GM21576 (cell line): Measurements from ENCODE around the gene CELSR1.

Experiments used
- ATAC-seq: cut with Tn5 transposase; IDR thresholded peaks from one replicate; pipeline ENCODE4 v1.9.1; 2021; ENCODE audit warnings: mild to moderate bottlenecking, moderate library complexity; ENCODE audit not compliant: unreplicated experiment

The CELSR1 gene

GRCh38 chr22:46462726-46463371, 74.6 kb downstream of the CELSR1 start:
- no peak for ATAC-seq

- ATAC-seq: no peak
Measured at GRCh38 chr22:46461566-46462180, 75.7 kb downstream of the CELSR1 start.

DNA sequence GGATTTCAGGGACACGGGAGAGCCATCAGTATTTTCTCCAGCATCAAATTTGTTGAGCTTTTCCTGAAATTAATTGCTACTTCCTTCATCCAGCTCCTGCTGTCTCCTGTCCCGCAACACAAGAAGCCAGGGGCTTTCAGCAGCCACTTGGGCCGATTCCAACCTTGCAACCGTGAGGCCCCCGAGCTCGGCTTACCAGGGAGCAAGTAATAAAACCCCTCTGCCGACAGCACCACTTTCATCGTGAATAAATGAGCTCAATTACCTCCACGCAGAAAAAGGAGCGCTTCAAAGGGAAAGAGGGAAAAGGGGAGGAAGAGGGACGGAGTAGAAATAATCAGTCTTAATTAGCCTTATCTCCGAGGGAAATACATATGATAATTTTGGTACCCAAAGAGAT, 76.6 kb downstream of the CELSR1 start:
- ATAC-seq: no peak

- ATAC-seq: no peak
Measured at GRCh38 chr22:46459347-46460065, 77.9 kb downstream of the CELSR1 start.

- no peak for ATAC-seq
Measured at GRCh38 chr22:46458525-46458924, 78.9 kb downstream of the CELSR1 start.

GRCh38 chr22:46457502-46458488, 79.6 kb downstream of the CELSR1 start:
- no peak for ATAC-seq

- no peak for ATAC-seq
Measured at GRCh38 chr22:46456818-46457163, 80.6 kb downstream of the CELSR1 start.

DNA sequence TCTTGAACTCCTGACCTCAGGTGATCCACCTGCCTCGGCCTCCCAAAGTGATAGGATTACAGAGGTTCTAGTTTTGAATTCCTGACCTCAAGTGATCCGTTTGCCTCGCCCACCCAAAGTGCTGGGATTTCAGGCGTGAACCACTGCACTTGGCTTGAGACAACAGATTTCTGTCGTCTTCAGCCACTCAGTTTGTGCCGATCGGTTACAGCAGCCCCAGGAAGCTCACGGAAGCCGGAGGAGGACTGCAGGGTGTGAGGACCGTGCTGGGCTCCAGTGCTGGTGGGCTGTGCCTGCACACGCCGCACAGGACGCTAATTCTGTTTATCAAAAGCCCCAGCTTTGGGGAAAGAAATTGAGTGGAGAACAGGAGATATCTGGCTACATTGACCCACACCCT, 82.0 kb downstream of the CELSR1 start:
- ATAC-seq: no peak

- ATAC-seq: no peak
Measured at GRCh38 chr22:46454504-46455269, 82.7 kb downstream of the CELSR1 start.

DNA sequence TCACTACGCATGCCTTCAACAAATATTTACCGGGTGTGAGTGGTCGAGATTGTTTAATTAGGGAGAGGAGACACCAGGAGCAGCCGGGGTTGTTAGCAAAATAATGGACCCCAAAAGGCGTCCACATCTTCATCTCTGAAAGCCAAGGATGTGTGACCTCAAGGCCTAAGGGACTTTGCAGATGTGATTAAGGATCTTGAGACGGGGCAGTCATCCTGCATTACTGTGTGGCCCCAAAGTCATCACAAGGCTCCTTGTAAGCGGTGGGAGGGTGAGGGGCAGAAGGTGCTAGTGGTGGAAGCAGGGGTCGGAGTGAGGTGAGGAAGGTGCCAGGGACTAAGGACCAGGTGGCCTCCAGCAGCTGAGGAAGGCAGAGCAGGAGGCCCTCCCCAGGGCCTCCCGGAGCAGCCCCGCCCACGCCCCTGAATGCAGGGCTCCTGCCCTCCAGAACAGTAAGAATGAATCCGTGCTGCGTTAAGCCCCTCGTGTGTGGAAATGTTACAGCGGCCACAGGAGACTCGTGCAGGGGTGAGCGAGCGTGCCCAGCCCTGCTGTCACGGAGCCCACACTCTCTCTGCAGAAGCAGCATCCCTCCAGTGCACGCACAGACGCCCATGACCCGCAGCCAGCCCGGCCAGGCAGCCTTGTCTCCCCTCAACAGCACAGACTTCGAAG, 83.5 kb downstream of the CELSR1 start:
- ATAC-seq: no peak

DNA sequence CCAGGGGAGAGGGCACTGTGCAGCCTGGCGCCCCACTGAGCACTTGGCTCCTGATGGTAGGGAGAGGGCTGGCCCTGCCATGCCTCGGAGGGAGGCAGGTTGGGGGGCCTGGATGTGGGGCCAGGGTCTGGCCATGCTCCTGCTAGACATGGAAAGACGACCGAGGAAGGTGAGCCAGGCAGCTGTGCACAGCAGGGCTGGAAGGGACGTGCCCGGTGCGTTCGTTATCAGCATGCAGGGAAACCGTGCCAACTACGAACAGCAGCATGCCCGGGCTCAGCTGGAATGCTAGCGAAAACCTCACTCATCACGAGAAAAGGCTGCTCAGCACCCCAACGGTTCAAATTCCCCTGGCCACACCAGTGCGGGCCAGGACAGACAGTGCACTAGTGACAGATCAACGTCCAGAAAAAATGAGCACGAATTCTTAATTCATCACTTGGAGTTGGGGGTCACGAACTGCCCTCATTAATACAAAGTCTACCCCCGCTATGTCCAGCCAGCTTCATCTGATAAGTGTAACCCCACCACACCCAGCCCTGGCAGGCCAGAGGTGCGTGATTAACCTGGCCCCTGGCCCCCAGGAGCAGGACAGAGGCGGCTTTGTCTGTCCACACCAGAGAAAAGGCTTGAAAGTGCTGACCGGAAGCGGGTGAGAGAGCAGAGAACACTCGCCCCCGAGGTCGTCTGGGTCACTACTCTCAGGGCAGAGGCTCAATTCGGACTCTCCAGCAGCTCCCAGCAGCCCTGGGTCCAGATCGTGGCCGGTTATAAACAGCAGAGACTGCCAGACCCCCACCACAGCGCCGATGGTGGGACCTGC, 84.2 kb downstream of the CELSR1 start:
- no peak for ATAC-seq

GRCh38 chr22:46452195-46453005, 85.0 kb downstream of the CELSR1 start:
- no peak for ATAC-seq

DNA sequence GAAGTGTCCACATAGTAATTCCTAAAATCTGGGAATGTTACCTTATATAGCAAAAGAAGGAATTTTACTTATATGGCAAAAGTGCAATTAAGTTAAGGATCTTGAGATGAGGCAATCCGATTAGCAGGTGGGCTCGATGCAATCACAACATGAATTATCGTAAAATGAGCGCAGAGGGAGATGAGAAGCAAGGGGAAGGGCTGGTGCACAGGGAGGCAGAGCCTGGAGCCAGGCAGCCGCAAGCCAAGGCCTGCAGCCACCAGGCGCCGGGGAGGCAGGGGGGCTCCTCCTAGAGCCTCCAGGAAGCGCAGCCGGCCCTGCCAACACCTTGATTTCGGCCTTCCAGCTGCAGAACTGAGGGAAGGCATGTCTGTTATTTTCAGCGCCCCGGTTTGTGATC, 85.7 kb downstream of the CELSR1 start:
- no peak for ATAC-seq

DNA sequence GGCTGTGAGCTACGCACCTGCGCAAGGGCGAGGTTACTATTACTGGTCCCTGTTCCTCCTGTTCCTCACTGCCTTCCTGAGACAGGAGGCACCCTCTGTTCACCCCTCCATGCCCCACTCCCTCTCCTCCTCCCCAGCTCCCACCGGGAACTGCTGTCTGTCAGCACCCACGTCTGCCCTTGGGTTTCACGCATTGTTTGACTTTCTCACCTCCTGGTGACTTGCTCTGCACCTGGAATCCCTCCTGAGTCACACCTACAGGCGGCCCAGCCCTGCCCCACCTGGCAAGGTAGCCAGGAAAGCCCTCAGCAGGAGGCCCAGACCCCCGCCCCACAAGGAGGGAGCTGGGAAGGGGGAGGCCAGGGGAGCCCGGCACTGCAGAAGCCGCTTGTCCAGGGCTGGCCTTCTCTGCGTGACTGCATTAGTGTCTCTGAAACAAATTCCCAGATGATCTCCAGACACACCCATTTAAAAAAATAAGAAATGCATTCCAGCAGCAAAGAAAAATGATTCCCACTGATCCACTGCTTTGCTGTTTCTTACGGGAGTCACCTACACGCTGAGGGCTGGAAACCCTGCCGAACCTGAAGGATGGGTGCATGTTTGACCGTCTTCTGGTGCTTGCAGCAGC, 86.4 kb downstream of the CELSR1 start:
- ATAC-seq: no peak

DNA sequence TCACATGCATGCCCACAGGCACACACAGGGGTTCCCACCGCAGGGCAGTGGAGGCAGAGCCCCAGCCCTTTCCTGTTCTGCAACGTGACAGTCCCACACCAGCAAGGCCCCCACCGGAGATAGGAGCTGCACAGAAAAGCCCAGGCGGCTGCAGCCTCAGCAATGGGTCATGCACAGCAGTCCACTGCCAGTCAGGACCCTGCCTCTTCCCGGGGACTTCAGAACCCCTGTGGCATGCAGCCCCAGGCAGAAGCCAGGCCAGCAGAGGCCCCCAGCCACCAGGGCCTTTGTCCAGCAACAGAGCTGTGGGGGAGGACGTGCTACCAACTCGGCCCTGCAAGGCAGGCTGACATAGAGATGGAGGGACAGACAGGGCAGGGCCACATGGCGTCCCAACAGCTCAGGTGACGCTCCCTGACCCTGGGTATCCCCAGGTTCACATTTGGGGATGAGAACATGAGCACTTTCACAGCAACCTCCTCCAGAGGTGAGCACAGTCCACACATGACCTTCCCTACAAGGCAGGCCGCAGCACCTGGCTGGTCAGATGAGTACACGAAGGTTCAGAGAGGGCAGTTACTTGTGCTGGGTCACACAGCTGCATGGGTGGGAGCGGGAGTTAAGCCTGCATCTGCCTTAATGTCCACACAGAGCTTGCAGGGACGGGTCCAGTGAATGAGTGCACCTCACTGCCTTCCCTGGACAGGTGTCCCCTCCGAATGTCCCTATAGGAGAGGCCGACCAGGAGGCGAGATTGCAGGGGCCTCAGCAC, 87.3 kb downstream of the CELSR1 start:
- no peak for ATAC-seq

- ATAC-seq: no peak
Measured at GRCh38 chr22:46449116-46449691, 88.2 kb downstream of the CELSR1 start.

DNA sequence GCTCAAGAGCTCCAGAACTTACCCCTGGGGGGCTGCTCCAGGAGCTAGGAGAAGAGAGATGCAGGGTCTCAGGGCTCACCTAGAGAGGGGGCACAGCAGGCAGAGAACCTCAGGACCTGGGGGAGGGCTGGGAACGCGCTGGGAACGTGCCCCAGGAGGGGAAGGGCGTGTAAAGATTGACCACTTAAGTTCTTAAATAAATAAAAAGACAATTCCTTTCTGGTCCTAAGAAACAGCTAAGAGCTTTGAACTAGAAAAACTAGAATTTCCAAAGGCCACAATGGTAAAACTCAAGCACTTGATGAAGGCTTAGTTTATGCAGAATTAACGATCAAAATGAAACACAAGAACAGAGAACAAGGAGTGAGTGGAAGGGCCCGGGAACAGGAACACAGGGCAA, 89.1 kb downstream of the CELSR1 start:
- no peak for ATAC-seq
